H1 (cell line): Measurements from ENCODE around the gene PTS. TPM values are rescaled to one million over a fixed set of nuclear protein-coding genes. Genes with fewer than 3 reads are reported as not detected.

Experiments used
- CTCF ChIA-PET: fragments of 300-600 bp; sonication (Branson Sonifier 250); formaldehyde crosslinking; loops from one replicate; lab custom pipeline; 2021; ENCODE audit not compliant: partially characterized antibody; lab: Charles Lee
- POLR2A ChIA-PET: fragments of 300-600 bp; sonication (Branson Sonifier 250); formaldehyde crosslinking; loops from one replicate; lab custom pipeline; 2021; ENCODE audit warnings: inconsistent platforms; ENCODE audit not compliant: partially characterized antibody; lab: Charles Lee
- DNase-seq, 2 experiments: peaks; one replicate each; pipeline versions ENCODE4 v3.0.0 to v3.0.0-alpha.2; 2010 to 2022; ENCODE audit warnings: low spot score in 2 of 2, low read depth in 1 of 2, mixed read lengths in 1 of 2
- FAIRE-seq: peaks from 2 replicates; lab custom pipeline; 2011; peaks lifted over from hg19 to GRCh38; lab: Jason Lieb, UNC
- H2AFZ ChIP-seq: 2 replicates; pipeline ENCODE4 v1.8.1; 2012; ENCODE audit warnings: low read length, inconsistent platforms
- H2AK5ac ChIP-seq: 2 replicates; pipeline ENCODE4 v1.6.1; 2013; ENCODE audit warnings: low read depth, low read length
- H2BK120ac ChIP-seq: replicated peaks from 2 replicates; pipeline ENCODE3; 2013; ENCODE audit warnings: low read depth, low read length, inconsistent platforms
- H2BK12ac ChIP-seq: 2 replicates; pipeline ENCODE4 v1.6.1; 2013; ENCODE audit warnings: low read depth, low read length
- H2BK15ac ChIP-seq: 2 replicates; pipeline ENCODE4 v1.6.1; 2013; ENCODE audit warnings: low read length
- H2BK20ac ChIP-seq: 2 replicates; pipeline ENCODE4 v1.6.1; 2013; ENCODE audit warnings: low read length
- H2BK5ac ChIP-seq: 2 replicates; pipeline ENCODE4 v1.6.1; 2013; ENCODE audit warnings: low read depth, low read length
- H3K14ac ChIP-seq: 2 replicates; pipeline ENCODE4 v1.6.1; 2013; ENCODE audit warnings: inconsistent platforms; ENCODE audit not compliant: insufficient read length
- H3K18ac ChIP-seq: 2 replicates; pipeline ENCODE4 v1.6.1; 2013; ENCODE audit warnings: low read length; ENCODE audit errors: extremely low read depth
- H3K23ac ChIP-seq: 2 replicates; pipeline ENCODE4 v1.6.1; 2013; ENCODE audit warnings: inconsistent platforms; ENCODE audit not compliant: insufficient read length
- H3K23me2 ChIP-seq: 2 replicates; pipeline ENCODE4 v1.6.1; 2013; ENCODE audit warnings: low read depth, low read length
- H3K27ac ChIP-seq: 2 replicates; pipeline ENCODE4 v1.6.1; 2011; ENCODE audit warnings: low read depth, low read length, inconsistent platforms
- H3K27me3 ChIP-seq, 4 experiments: replicated peaks in 1 of 4; 1 replicate in 1 of 4; 2 replicates in 3 of 4; pipeline versions ENCODE4 v1.6.1 to v1.8.1; 2011 to 2013; ENCODE audit warnings: low read length in 3 of 4, mild to moderate bottlenecking in 3 of 4, inconsistent platforms in 2 of 4, mixed read lengths in 2 of 4, moderate library complexity in 1 of 4; ENCODE audit not compliant: control insufficient read depth in 3 of 4, insufficient read depth in 3 of 4; ENCODE audit errors: extremely low read depth in 1 of 4
- H3K36me3 ChIP-seq, 4 experiments: 2 replicates each; pipeline versions ENCODE4 v1.6.1 to v1.8.1; 2011 to 2013; ENCODE audit warnings: mild to moderate bottlenecking in 4 of 4, low read length in 3 of 4, moderate library complexity in 2 of 4, control low read depth in 1 of 4, inconsistent platforms in 1 of 4; ENCODE audit not compliant: insufficient read depth in 4 of 4, control insufficient read depth in 2 of 4
- H3K4ac ChIP-seq: replicated peaks from 2 replicates; pipeline ENCODE3; 2013; ENCODE audit warnings: low read length, low read depth, mixed read lengths, inconsistent platforms; ENCODE audit not compliant: insufficient read length
- H3K4me1 ChIP-seq, 4 experiments: replicated peaks in 1 of 4; 1 replicate in 1 of 4; 2 replicates in 3 of 4; pipeline versions ENCODE4 v1.6.1 to v1.8.1; 2011 to 2013; ENCODE audit warnings: low read length in 3 of 4, inconsistent platforms in 2 of 4, mixed read lengths in 1 of 4; ENCODE audit not compliant: insufficient read depth in 4 of 4, control insufficient read depth in 3 of 4
- H3K4me2 ChIP-seq, 2 experiments: 2 replicates each; pipeline versions ENCODE4 v1.6.1 to v1.8.1; 2011 to 2013; ENCODE audit warnings: low read depth in 2 of 2, low read length in 2 of 2, control low read depth in 1 of 2, inconsistent platforms in 1 of 2, mild to moderate bottlenecking in 1 of 2; ENCODE audit not compliant: insufficient read depth in 1 of 2
- H3K4me3 ChIP-seq, 4 experiments: fragments of 200-600, 300-600 bp in 1 of 4; sonication (generic), shearing (Covaris generic), sonication (Bioruptor Twin) in 1 of 4; 2 replicates each; pipeline versions ENCODE4 v1.5.1 to v1.8.1; 2011 to 2016; ENCODE audit warnings: low read length in 4 of 4, low read depth in 3 of 4, control low read depth in 2 of 4, inconsistent platforms in 2 of 4, mild to moderate bottlenecking in 2 of 4, mixed read lengths in 1 of 4, moderate library complexity in 1 of 4; ENCODE audit not compliant: insufficient read depth in 2 of 4; ENCODE audit errors: extremely low read depth in 1 of 4
- H3K56ac ChIP-seq: replicated peaks from 2 replicates; pipeline ENCODE3; 2013; ENCODE audit warnings: low read depth, mild to moderate bottlenecking, mixed read lengths, low read length, inconsistent platforms; ENCODE audit not compliant: insufficient read length
- H3K79me1 ChIP-seq: 2 replicates; pipeline ENCODE4 v1.6.1; 2013; ENCODE audit warnings: low read depth, low read length, control low read depth
- H3K79me2 ChIP-seq, 2 experiments: 2 replicates each; pipeline versions ENCODE4 v1.6.1 to v1.8.1; 2012 to 2013; ENCODE audit warnings: low read length in 2 of 2, mild to moderate bottlenecking in 2 of 2, inconsistent platforms in 1 of 2; ENCODE audit not compliant: insufficient read depth in 2 of 2, control insufficient read depth in 1 of 2
- H3K9ac ChIP-seq, 4 experiments: replicated peaks in 1 of 4; 1 replicate in 1 of 4; 2 replicates in 3 of 4; pipeline versions ENCODE4 v1.6.1 to v1.8.1; 2011 to 2013; ENCODE audit warnings: low read depth in 3 of 4, low read length in 3 of 4, control low read depth in 2 of 4, mild to moderate bottlenecking in 2 of 4, moderate library complexity in 2 of 4, inconsistent platforms in 1 of 4; ENCODE audit errors: extremely low read depth in 1 of 4
- H3K9me3 ChIP-seq, 2 experiments: 2 replicates each; pipeline versions ENCODE4 v1.6.1 to v1.8.1; 2012 to 2013; ENCODE audit warnings: mild to moderate bottlenecking in 2 of 2, moderate library complexity in 2 of 2, control low read depth in 1 of 2, inconsistent platforms in 1 of 2, low read depth in 1 of 2, low read length in 1 of 2, mixed read lengths in 1 of 2; ENCODE audit not compliant: insufficient read depth in 2 of 2
- H4K20me1 ChIP-seq, 2 experiments: replicated peaks in 1 of 2; 2 replicates each; pipeline versions ENCODE3 to v1.8.1; 2011 to 2013; ENCODE audit warnings: inconsistent platforms in 2 of 2, low read length in 2 of 2, mild to moderate bottlenecking in 1 of 2; ENCODE audit not compliant: insufficient read depth in 2 of 2, control insufficient read depth in 1 of 2
- H4K5ac ChIP-seq: 2 replicates; pipeline ENCODE4 v1.6.1; 2013; ENCODE audit warnings: low read length, low read depth, mixed read lengths, inconsistent platforms; ENCODE audit not compliant: insufficient read length
- H4K8ac ChIP-seq: 2 replicates; pipeline ENCODE4 v1.8.0; 2013; ENCODE audit warnings: mild to moderate bottlenecking, moderate library complexity, low read length, inconsistent platforms; ENCODE audit not compliant: insufficient read depth; ENCODE audit errors: extremely low read depth
- H4K91ac ChIP-seq: replicated peaks from 2 replicates; pipeline ENCODE3; 2013; ENCODE audit warnings: low read length, mixed read lengths, inconsistent platforms; ENCODE audit not compliant: insufficient read length
- BACH1 ChIP-seq: IDR thresholded peaks from 2 replicates; pipeline ENCODE4 v1.6.1; 2012; ENCODE audit warnings: low read length, improper control_type of control experiment
- EGR1 ChIP-seq: IDR thresholded peaks from 2 replicates; pipeline ENCODE4 v1.6.1; 2011; ENCODE audit warnings: low read depth, low read length, borderline replicate concordance
- KDM4A ChIP-seq: IDR thresholded peaks from one replicate; pipeline ENCODE4 v1.7.1; 2012; ENCODE audit warnings: low read depth, mild to moderate bottlenecking, moderate library complexity, low read length, inconsistent platforms; ENCODE audit not compliant: severe bottlenecking
- SIN3A ChIP-seq, 2 experiments: IDR thresholded peaks in 1 of 2; conservative IDR thresholded peaks in 1 of 2; 2 replicates each; pipeline ENCODE4 v1.6.1; 2011 to 2012; ENCODE audit warnings: low read length in 2 of 2, improper control_type of control experiment in 1 of 2, low read depth in 1 of 2, mild to moderate bottlenecking in 1 of 2
- WGBS, 2 experiments: shearing (Covaris generic) in 1 of 2; methylation state at CpG; one replicate each; pipeline versions ENCODE4 v1.1.6 to v1.1.7; 2013 to 2015; ENCODE audit warnings: low lambda C conversion rate in 2 of 2, mixed read lengths in 2 of 2, inconsistent platforms in 1 of 2, low coverage in 1 of 2, missing lambda C conversion rate in 1 of 2; ENCODE audit not compliant: insufficient replicate concordance in 2 of 2, insufficient coverage in 1 of 2, insufficient read length in 1 of 2; ENCODE audit errors: extremely low coverage in 1 of 2, missing lambda C conversion rate in 1 of 2; 5-methylcytosine and 5-hydroxymethylcytosine counted together
- polyA plus RNA-seq, 7 experiments: library from polyadenylated mRNA; depleted of rRNA in 3 of 7; stranded (reverse) in 5 of 7; unstranded in 2 of 7; fragments of >200 nt in 5 of 7; fragments of 200-250 nt in 2 of 7; gene quantifications; 1 replicate in 5 of 7; 2 replicates in 1 of 7; 4 replicates in 1 of 7; pipeline versions ENCODE4 v1.2.1 to v1.2.3, GENCODE V29; 2011 to 2013; ENCODE audit warnings: missing spikeins in 2 of 7, mixed read lengths in 2 of 7
- total RNA-seq: library from RNA; stranded (reverse); fragmentation: NEBNext Ultra II Directional; extraction: Animal tissue kit (Norgen Biotek cat#: 25700); gene quantifications from 2 replicates; pipeline ENCODE4 v1.2.1, GENCODE V29; 2021

PTS gene
- total and polyA plus RNA-seq, 2 of the 8 experiments (the other 6 are each of a cell fraction or from before 2014, with no cell fraction given) = 18.3 to 25.9 TPM

- peaks cover 8% of the 10 kb centered on the region for H3K23me2 ChIP-seq
- H4K91ac ChIP-seq = no peak overlapping the region
- peaks cover 0 to 33% (median 9%) of the 10 kb centered on the region in 4 experiments; a peak in 5 of 8 replicates for H3K36me3 ChIP-seq
- H2AFZ ChIP-seq = no peak overlapping the region
- POLR2A ChIA-PET = no interaction called here
- H3K14ac ChIP-seq = no peak overlapping the region
- H3K79me1 ChIP-seq = no peaks in the 10 kb centered on the region; the same call in 1 of the 2 replicates
- H2AK5ac ChIP-seq = no peak overlapping the region
- 94% methylated on average over 2 of the region's 2 CpGs; no CpG with 5 or more reads in 1 of the 2 experiments for WGBS, 2 experiments
- no peaks in the 10 kb centered on the region; a peak in 1 of 7 replicates for H3K4me1 ChIP-seq
- no peak overlapping the region for H3K4ac ChIP-seq
- no peak overlapping the region for H2BK120ac ChIP-seq
- H4K8ac ChIP-seq = no peak overlapping the region
- CTCF ChIA-PET = interaction anchor here (0.9 to 2.3 kb wide), 2 partner anchors 45 to 292 kb away, joined by 3 to 5 read pairs; no protein-coding TSS in a partner anchor
- 0 out of 7 replicates have a peak, but pooled peaks cover 0 to 2% (median 0%) of the 10 kb centered on the region in 4 experiments for H3K27me3 ChIP-seq
- H3K4me3 ChIP-seq = no peak overlapping the region
- H3K56ac ChIP-seq = no peak overlapping the region
- no peak for FAIRE-seq
- no peaks in the 10 kb centered on the region for H3K9me3 ChIP-seq
- H2BK20ac ChIP-seq = no peak overlapping the region
- DNase-seq = no peak
- H2BK15ac ChIP-seq = no peak overlapping the region
- no peak overlapping the region for H3K4me2 ChIP-seq
- H3K79me2 ChIP-seq = peaks cover 0 to 22% of the 10 kb centered on the region in 2 experiments; a peak in 2 of 4 replicates
- H2BK12ac ChIP-seq = no peak overlapping the region
- no peak overlapping the region for H4K5ac ChIP-seq
- H2BK5ac ChIP-seq = no peak overlapping the region
- H3K18ac ChIP-seq = no peak overlapping the region
- no peak overlapping the region for H3K27ac ChIP-seq
- TF ChIP-seq BACH1 (no peak), SIN3A (conservative IDR thresholded peaks at IDR 0.05 in 1 of 2, IDR thresholded peaks at IDR 0.05 in 1 of 2; ENCODE audit: low read depth in 1 of 2, low read length in 2 of 2) (no peak), KDM4A (no peak), EGR1 (no peak)
- no peak overlapping the region for H3K9ac ChIP-seq
- no peaks in the 10 kb centered on the region for H4K20me1 ChIP-seq
- H3K23ac ChIP-seq = no peak overlapping the region
Observed at GRCh38 chr11:112228706-112229105, 2.5 kb downstream of the PTS start.
